CD14-positive monocyte (primary cell): ENCODE measurements around the gene AFM. TPM values are rescaled to one million over a fixed set of nuclear protein-coding genes. Genes with fewer than 3 reads are reported as not detected.

Source experiments
- DNase-seq, 3 donors: peaks; one replicate each; pipeline ENCODE4 v3.0.0-alpha.2; 2011 to 2022
- H2AFZ ChIP-seq: 2 replicates; pipeline ENCODE4 v1.6.0; 2012; ENCODE audit warnings: mild to moderate bottlenecking, low read depth, low read length, inconsistent platforms; ENCODE audit not compliant: insufficient read depth, poor library complexity, severe bottlenecking
- H3K27ac ChIP-seq, 2 donors: 1 replicate in 1 of 2; 2 replicates in 1 of 2; pipeline ENCODE4 v1.5.1; 2012 to 2013; ENCODE audit warnings: low read length in 2 of 2, control low read depth in 1 of 2, inconsistent platforms in 1 of 2, low read depth in 1 of 2, mild to moderate bottlenecking in 1 of 2
- H3K27me3 ChIP-seq, 2 donors: one replicate each; pipeline versions ENCODE4 v1.6.0 to v1.6.1; 2011 to 2013; ENCODE audit warnings: low read length in 2 of 2; ENCODE audit not compliant: control insufficient read depth in 2 of 2, insufficient read depth in 2 of 2
- H3K36me3 ChIP-seq, 2 donors: replicated peaks in 1 of 2; 1 replicate in 1 of 2; 2 replicates in 1 of 2; pipeline versions ENCODE4 v1.5.1 to v1.6.1; 2012 to 2013; ENCODE audit warnings: low read length in 2 of 2, control low read depth in 1 of 2, inconsistent platforms in 1 of 2, mild to moderate bottlenecking in 1 of 2; ENCODE audit not compliant: insufficient read depth in 2 of 2, control insufficient read depth in 1 of 2
- H3K4me1 ChIP-seq, 2 donors: 1 replicate in 1 of 2; 2 replicates in 1 of 2; pipeline versions ENCODE4 v1.5.1 to v1.6.1; 2012 to 2013; ENCODE audit warnings: low read length in 2 of 2, control low read depth in 1 of 2, inconsistent platforms in 1 of 2, mild to moderate bottlenecking in 1 of 2, moderate library complexity in 1 of 2; ENCODE audit not compliant: insufficient read depth in 2 of 2, control insufficient read depth in 1 of 2
- H3K4me2 ChIP-seq: replicated peaks from 2 replicates; pipeline ENCODE3; 2012; ENCODE audit warnings: low read length, moderate library complexity, mild to moderate bottlenecking; ENCODE audit not compliant: poor library complexity, severe bottlenecking; ENCODE audit errors: extremely low read depth
- H3K4me3 ChIP-seq, 3 experiments: fragments of 200-600 bp in 1 of 3; sonication (generic) in 1 of 3; replicated peaks in 1 of 3; 1 replicate in 2 of 3; 2 replicates in 1 of 3; pipeline ENCODE4 v1.5.1; 2011 to 2013; ENCODE audit warnings: low read length in 3 of 3, mild to moderate bottlenecking in 3 of 3, control low read depth in 2 of 3, low read depth in 2 of 3, inconsistent platforms in 1 of 3, moderate library complexity in 1 of 3
- H3K79me2 ChIP-seq: 2 replicates; pipeline ENCODE4 v1.6.0; 2012; ENCODE audit warnings: mild to moderate bottlenecking, control low read depth, inconsistent platforms, low read length, moderate library complexity; ENCODE audit not compliant: insufficient read depth
- H3K9ac ChIP-seq: 2 replicates; pipeline ENCODE4 v1.6.0; 2017; ENCODE audit warnings: low read length, mild to moderate bottlenecking; ENCODE audit not compliant: insufficient read depth, poor library complexity, severe bottlenecking
- H3K9me3 ChIP-seq, 2 donors: replicated peaks in 1 of 2; 1 replicate in 1 of 2; 2 replicates in 1 of 2; pipeline versions ENCODE4 v1.5.1 to v1.6.1; 2012 to 2013; ENCODE audit warnings: low read length in 2 of 2, control low read depth in 1 of 2; ENCODE audit not compliant: control insufficient read depth in 1 of 2, insufficient read depth in 1 of 2
- H4K20me1 ChIP-seq: 2 replicates; pipeline ENCODE4 v1.6.0; 2012; ENCODE audit warnings: mild to moderate bottlenecking, low read length, control low read depth, moderate library complexity; ENCODE audit not compliant: insufficient read depth
- H3K27ac Mint-ChIP-seq, 7 donors: one replicate each; pipeline ENCODE4 v1.8.0; 2020; ENCODE audit warnings: mild to moderate bottlenecking in 7 of 7, mixed read lengths in 7 of 7, moderate library complexity in 6 of 7, inconsistent platforms in 2 of 7
- H3K27me3 Mint-ChIP-seq, 3 donors: one replicate each; pipeline ENCODE4 v1.8.0; 2021 to 2022; ENCODE audit warnings: low read depth in 3 of 3, mild to moderate bottlenecking in 3 of 3, mixed read lengths in 3 of 3, moderate library complexity in 3 of 3, inconsistent platforms in 1 of 3
- H3K36me3 Mint-ChIP-seq, 2 donors: one replicate each; pipeline ENCODE4 v1.8.0; 2020; ENCODE audit warnings: mixed read lengths in 2 of 2, inconsistent platforms in 1 of 2, mild to moderate bottlenecking in 1 of 2
- H3K4me1 Mint-ChIP-seq: one replicate; pipeline ENCODE4 v1.8.0; 2020; ENCODE audit warnings: mild to moderate bottlenecking, mixed read lengths
- H3K4me3 Mint-ChIP-seq, 2 donors: one replicate each; pipeline ENCODE4 v1.8.0; 2020; ENCODE audit warnings: mild to moderate bottlenecking in 2 of 2, mixed read lengths in 2 of 2, moderate library complexity in 1 of 2
- H3K9me3 Mint-ChIP-seq, 7 donors: one replicate each; pipeline ENCODE4 v1.8.0; 2020 to 2022; ENCODE audit warnings: mixed read lengths in 7 of 7, mild to moderate bottlenecking in 6 of 7, moderate library complexity in 6 of 7, inconsistent platforms in 2 of 7
- WGBS: methylation state at CpG from one replicate; pipeline ENCODE4 v1.1.5; 2013; ENCODE audit warnings: missing lambda C conversion rate; ENCODE audit not compliant: insufficient coverage; 5-methylcytosine and 5-hydroxymethylcytosine counted together
- intact Hi-C, 2 donors: fragments of 100-400 bp; cut with micrococcal nuclease; formaldehyde crosslinking; loops; one replicate each; pipeline versions ENCODE4 v1.15.0 to v1.15.1; 2023
- polyA plus RNA-seq, 3 donors: library from polyadenylated mRNA; depleted of rRNA in 1 of 3; unstranded in 2 of 3; stranded (reverse) in 1 of 3; fragments of 300-500 nt in 2 of 3; fragments of >200 nt in 1 of 3; fragmentation: Illumina TruSeq in 2 of 3; gene quantifications; 1 replicate in 2 of 3; 2 replicates in 1 of 3; pipeline ENCODE4 v1.2.3, GENCODE V29; 2012 to 2021
- TF ChIP-seq, protein P1 (sequence below): fragments of 200-600 bp; IDR thresholded peaks from one replicate; pipeline ENCODE4 v1.8.0; 2022; ENCODE audit warnings: antibody characterized with exemption, mild to moderate bottlenecking

The AFM gene
- polyA plus RNA-seq, 3 donors: not detected

DNA sequence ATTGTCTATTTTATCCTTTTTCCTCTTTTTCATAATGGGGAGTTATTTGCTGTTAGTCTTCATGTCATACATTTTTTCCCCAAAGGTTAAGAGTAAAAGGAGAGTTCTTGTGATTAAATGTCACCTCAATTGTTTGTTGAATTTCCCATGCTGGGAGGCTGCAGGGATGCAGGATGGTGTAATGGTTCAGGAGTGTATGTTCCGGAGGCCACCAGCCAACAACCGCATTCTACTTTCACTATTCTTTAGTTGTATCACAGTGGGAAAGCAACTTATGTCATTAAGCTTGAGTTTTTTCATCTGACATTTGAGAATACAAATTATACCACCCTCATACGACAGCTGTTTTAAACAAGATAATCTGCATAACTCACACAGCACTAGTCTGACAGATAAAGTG lies 30.1 kb upstream of the AFM start:
- peaks cover 0 to 4% (median under 1%) of the 10 kb centered on the region in 3 donors for H3K27me3 Mint-ChIP-seq
- H3K27ac Mint-ChIP-seq: no peak overlapping the region
- no peak for DNase-seq
- no peaks in the 10 kb centered on the region for H3K9me3 ChIP-seq
- H3K4me1 ChIP-seq: no peaks in the 10 kb centered on the region
- H3K36me3 ChIP-seq: no peaks in the 10 kb centered on the region
- intact Hi-C loops: no loop called here
- H3K4me3 ChIP-seq: no peak overlapping the region
- no peaks in the 10 kb centered on the region for H3K27me3 ChIP-seq
- no CpG with 5 or more reads among the region's 3 CpGs for WGBS
- H3K36me3 Mint-ChIP-seq: no peaks in the 10 kb centered on the region
- H3K9ac ChIP-seq: no peak overlapping the region
- TF ChIP-seq, protein P1, sequence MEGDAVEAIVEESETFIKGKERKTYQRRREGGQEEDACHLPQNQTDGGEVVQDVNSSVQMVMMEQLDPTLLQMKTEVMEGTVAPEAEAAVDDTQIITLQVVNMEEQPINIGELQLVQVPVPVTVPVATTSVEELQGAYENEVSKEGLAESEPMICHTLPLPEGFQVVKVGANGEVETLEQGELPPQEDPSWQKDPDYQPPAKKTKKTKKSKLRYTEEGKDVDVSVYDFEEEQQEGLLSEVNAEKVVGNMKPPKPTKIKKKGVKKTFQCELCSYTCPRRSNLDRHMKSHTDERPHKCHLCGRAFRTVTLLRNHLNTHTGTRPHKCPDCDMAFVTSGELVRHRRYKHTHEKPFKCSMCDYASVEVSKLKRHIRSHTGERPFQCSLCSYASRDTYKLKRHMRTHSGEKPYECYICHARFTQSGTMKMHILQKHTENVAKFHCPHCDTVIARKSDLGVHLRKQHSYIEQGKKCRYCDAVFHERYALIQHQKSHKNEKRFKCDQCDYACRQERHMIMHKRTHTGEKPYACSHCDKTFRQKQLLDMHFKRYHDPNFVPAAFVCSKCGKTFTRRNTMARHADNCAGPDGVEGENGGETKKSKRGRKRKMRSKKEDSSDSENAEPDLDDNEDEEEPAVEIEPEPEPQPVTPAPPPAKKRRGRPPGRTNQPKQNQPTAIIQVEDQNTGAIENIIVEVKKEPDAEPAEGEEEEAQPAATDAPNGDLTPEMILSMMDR: no peak
- no peak overlapping the region for H2AFZ ChIP-seq
- no peaks in the 10 kb centered on the region for H3K79me2 ChIP-seq
- no peaks in the 10 kb centered on the region for H3K4me1 Mint-ChIP-seq
- no peaks in the 10 kb centered on the region for H3K9me3 Mint-ChIP-seq
- no peaks in the 10 kb centered on the region for H4K20me1 ChIP-seq
- no peak overlapping the region for H3K4me2 ChIP-seq
- no peak overlapping the region for H3K4me3 Mint-ChIP-seq
- no peak overlapping the region for H3K27ac ChIP-seq

DNA sequence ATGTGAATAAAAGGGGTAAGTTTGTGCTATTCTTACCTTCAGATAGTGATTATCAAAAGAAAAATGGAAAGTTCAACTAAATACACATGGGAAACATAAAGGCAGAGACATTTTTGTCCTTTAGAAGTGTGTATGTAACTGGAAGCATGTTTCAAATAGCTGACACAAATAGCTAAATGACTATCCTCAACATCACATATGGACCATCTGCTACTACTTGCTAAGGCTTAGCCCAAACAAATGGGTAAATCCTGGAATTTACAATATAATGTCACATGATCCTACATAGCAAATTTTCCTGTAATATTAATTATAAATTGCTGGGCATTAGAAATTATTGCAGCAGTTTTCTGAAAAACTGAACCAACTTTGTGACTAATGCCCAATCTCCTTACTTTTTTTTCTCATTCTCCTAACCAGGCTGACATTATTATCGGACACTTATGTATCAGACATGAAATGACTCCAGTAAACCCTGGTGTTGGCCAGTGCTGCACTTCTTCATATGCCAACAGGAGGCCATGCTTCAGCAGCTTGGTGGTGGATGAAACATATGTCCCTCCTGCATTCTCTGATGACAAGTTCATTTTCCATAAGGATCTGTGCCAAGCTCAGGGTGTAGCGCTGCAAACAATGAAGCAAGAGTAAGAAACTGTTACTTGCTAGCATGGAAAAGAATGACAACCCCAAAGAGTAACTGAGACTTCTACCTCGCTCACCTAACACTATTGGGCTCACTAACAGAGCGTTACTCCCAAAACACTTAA lies 29.4 kb upstream of the AFM start:
- Mint-ChIP-seq H3K9me3 (no peaks in the 10 kb centered on the region), H3K4me1 (no peaks in the 10 kb centered on the region), H3K4me3 (no peak overlapping the region), H3K36me3 (no peaks in the 10 kb centered on the region), H3K27ac (no peak overlapping the region), H3K27me3 (peaks cover 0 to 4% (median 1%) of the 10 kb centered on the region in 3 donors)
- Histone ChIP-seq H3K9me3 (no peaks in the 10 kb centered on the region), H3K27me3 (no peaks in the 10 kb centered on the region), H3K27ac (no peak overlapping the region), H3K4me3 (no peak overlapping the region), H3K9ac (no peak overlapping the region), H3K79me2 (no peaks in the 10 kb centered on the region), H3K4me2 (no peak overlapping the region), H3K4me1 (no peaks in the 10 kb centered on the region), H2AFZ (no peak overlapping the region), H3K36me3 (no peaks in the 10 kb centered on the region), H4K20me1 (no peaks in the 10 kb centered on the region)
- no peak for DNase-seq
- TF ChIP-seq, protein P1: no peak
- WGBS: 94% methylated on average over 2 of the region's 4 CpGs
- intact Hi-C loops: no loop called here
